Peyer's patch (tissue), 4 donors: ENCODE measurements around the gene WDR86.

Source experiments
- POLR2A ChIP-seq, 2 donors: fragments of 450-650 bp; IDR thresholded peaks; one replicate each; pipeline ENCODE4 v1.5.1; 2017; ENCODE audit warnings: antibody characterized with exemption in 2 of 2, mild to moderate bottlenecking in 2 of 2, moderate library complexity in 2 of 2
- TF ChIP-seq, protein P1 (sequence below), 6 experiments: fragments of 450-650 bp in 4 of 6; fragments of 200-600 bp in 2 of 6; sonication (generic) in 1 of 6; IDR thresholded peaks; one replicate each; pipeline ENCODE4 v1.5.1; 2017 to 2019; ENCODE audit warnings: antibody characterized with exemption in 6 of 6, mild to moderate bottlenecking in 3 of 6, moderate library complexity in 1 of 6

DNA sequence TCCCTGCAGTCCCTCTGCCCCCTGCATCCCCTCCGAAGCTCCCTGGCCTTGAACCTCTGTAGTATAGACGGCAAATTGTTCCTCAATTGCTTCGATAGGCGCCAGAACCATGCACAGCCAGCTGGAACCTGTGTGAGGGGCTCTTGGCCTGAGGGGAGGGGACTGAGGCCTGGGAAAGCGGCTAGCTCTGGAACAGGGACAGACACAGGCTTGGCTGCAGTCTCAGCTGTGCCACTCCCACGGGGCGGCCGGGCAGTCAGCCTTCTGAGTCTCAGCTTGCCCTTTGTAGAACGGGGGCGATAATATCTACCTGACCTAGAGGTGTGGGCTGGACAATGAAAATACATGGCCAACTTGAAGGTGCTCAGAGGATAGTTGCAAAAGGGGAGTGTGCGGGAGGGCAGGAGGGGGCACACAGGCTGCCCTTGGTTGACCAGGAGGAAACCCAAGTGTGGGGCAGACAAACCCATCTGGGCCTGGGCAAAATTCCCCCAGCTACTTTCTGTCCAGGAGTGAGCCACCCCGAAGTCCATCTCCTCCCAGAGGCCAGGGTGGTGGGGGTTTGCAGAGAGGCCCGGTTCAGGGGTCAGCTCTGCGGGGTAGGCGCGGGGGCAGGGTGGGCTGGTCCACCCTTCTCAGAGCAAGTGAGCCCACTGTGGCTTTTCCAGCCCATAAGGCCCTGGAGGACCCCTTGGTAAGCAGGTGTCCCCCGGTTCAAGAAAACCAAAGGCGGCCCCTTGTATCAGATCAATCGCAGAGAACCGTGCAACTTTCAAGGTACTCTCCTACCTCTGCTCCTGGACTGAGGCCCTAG is 25.5 kb upstream of the WDR86 start:
- TF ChIP-seq POLR2A (IDR thresholded peaks at IDR 0.05) = no peak
- TF ChIP-seq, protein P1, sequence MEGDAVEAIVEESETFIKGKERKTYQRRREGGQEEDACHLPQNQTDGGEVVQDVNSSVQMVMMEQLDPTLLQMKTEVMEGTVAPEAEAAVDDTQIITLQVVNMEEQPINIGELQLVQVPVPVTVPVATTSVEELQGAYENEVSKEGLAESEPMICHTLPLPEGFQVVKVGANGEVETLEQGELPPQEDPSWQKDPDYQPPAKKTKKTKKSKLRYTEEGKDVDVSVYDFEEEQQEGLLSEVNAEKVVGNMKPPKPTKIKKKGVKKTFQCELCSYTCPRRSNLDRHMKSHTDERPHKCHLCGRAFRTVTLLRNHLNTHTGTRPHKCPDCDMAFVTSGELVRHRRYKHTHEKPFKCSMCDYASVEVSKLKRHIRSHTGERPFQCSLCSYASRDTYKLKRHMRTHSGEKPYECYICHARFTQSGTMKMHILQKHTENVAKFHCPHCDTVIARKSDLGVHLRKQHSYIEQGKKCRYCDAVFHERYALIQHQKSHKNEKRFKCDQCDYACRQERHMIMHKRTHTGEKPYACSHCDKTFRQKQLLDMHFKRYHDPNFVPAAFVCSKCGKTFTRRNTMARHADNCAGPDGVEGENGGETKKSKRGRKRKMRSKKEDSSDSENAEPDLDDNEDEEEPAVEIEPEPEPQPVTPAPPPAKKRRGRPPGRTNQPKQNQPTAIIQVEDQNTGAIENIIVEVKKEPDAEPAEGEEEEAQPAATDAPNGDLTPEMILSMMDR (IDR thresholded peaks at IDR 0.05) = no peak
